Measurements from ENCODE around the gene SLC6A19. TPM values are rescaled to one million over a fixed set of nuclear protein-coding genes. Genes with fewer than 3 reads are reported as not detected.
A peak's percentile ranks its signal among the peaks of the same experiment; 100 is the strongest.

SLC6A19 gene
- total RNA-seq, 2 donors from 2014 or later = 0.09 to 0.15 TPM

- no peak for TF ChIP-seq CTCF (conservative IDR thresholded peaks at IDR 0.05)
- H3K27ac Mint-ChIP-seq = no peak overlapping the region
- peaks cover 15% of the 10 kb centered on the region for H3K4me1 Mint-ChIP-seq
- H3K27me3 Mint-ChIP-seq (ENCODE audit: insufficient read depth) = no peaks in the 10 kb centered on the region
- Histone ChIP-seq H3K4me3 (ENCODE audit: low read length) (no peak overlapping the region), H3K4me1 (ENCODE audit: control insufficient read depth, insufficient read depth, low read length) (peaks cover 17% of the 10 kb centered on the region), H3K27ac (ENCODE audit: low read depth, low read length) (no peak overlapping the region), H3K9ac (ENCODE audit: extremely low read depth, low read length, poor library complexity, severe bottlenecking) (no peak overlapping the region), H3K9me3 (ENCODE audit: control insufficient read depth, low read length) (no peaks in the 10 kb centered on the region), H3K36me3 (ENCODE audit: control insufficient read depth, insufficient read depth, low read length) (no peaks in the 10 kb centered on the region), H3K27me3 (ENCODE audit: control insufficient read depth, insufficient read depth, low read length, poor library complexity, severe bottlenecking) (no peaks in the 10 kb centered on the region)
- no peaks in the 10 kb centered on the region for H3K9me3 Mint-ChIP-seq
- no peaks in the 10 kb centered on the region for H3K36me3 Mint-ChIP-seq (ENCODE audit: low read depth)
- no peak for DNase-seq
- no peak overlapping the region for H3K4me3 Mint-ChIP-seq
- WGBS, 2 experiments (ENCODE audit: insufficient coverage in 1 of 2, insufficient read length in 1 of 2) = 90 to 91% methylated on average over 3 to 7 of the region's 7 CpGs
Observed at GRCh38 chr5:1184481-1184880, 16.9 kb upstream of the SLC6A19 start.

- H3K9me3 Mint-ChIP-seq = no peaks in the 10 kb centered on the region
- H3K9ac ChIP-seq (ENCODE audit: extremely low read depth, low read length, poor library complexity, severe bottlenecking) = no peak overlapping the region
- H3K27ac ChIP-seq (ENCODE audit: low read depth, low read length) = no peak overlapping the region
- no peaks in the 10 kb centered on the region for H3K36me3 ChIP-seq (ENCODE audit: control insufficient read depth, insufficient read depth, low read length)
- no peak for DNase-seq
- H3K36me3 Mint-ChIP-seq (ENCODE audit: low read depth) = no peaks in the 10 kb centered on the region
- no peak for TF ChIP-seq CTCF (conservative IDR thresholded peaks at IDR 0.05)
- H3K27me3 Mint-ChIP-seq (ENCODE audit: insufficient read depth) = no peaks in the 10 kb centered on the region
- H3K27me3 ChIP-seq (ENCODE audit: control insufficient read depth, insufficient read depth, low read length, poor library complexity, severe bottlenecking) = no peaks in the 10 kb centered on the region
- no peak overlapping the region for H3K27ac Mint-ChIP-seq
- H3K4me1 ChIP-seq (ENCODE audit: control insufficient read depth, insufficient read depth, low read length) = peaks cover 17% of the 10 kb centered on the region
- H3K4me1 Mint-ChIP-seq = peaks cover 15% of the 10 kb centered on the region
- no peaks in the 10 kb centered on the region for H3K9me3 ChIP-seq (ENCODE audit: control insufficient read depth, low read length)
- no peak overlapping the region for H3K4me3 ChIP-seq (ENCODE audit: low read length)
- H3K4me3 Mint-ChIP-seq = no peak overlapping the region
- 86 to 92% methylated on average over 9 to 10 of the region's 10 CpGs for WGBS, 2 experiments (ENCODE audit: insufficient coverage in 1 of 2, insufficient read length in 1 of 2)
Observed at GRCh38 chr5:1185038-1185627, 16.3 kb upstream of the SLC6A19 start.

DNA sequence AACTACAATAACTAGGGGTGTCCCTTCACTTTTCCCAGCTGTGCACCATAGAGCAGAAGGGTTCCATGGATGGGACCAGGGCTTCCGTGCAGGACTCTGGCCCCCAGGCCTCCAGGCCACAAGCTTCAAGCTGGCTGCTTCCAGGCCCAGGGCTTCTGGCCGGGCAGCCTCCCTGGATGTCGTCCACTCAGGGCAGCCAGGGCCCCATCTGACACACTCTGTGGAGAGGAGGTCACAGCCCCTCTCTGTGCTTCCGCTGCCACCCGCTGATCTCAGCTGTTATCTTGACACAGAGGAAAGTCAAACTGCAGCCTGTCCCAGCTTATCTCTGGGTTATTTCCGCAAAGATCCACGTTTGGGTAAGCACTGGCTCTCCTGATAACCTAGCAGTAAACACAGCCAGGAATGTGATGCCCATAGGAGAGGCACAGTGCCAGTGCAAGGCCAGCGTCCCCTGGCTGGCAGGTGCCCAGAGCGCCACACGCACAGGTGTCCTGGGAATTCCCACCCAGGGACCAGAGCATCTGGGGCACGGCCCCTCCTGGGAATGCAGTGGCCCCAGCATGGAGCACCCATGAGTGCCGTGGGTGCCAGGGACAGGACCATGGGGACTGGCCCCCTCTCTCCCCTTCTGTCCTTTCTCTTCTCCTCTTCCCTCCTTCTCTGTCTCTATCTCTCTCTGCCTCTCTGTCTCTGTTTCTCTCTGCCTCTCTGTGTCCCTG, 15.6 kb upstream of the SLC6A19 start:
- Histone ChIP-seq H3K4me1 (ENCODE audit: control insufficient read depth, insufficient read depth, low read length) (peaks cover 17% of the 10 kb centered on the region), H3K27ac (ENCODE audit: low read depth, low read length) (no peak overlapping the region), H3K36me3 (ENCODE audit: control insufficient read depth, insufficient read depth, low read length) (no peaks in the 10 kb centered on the region), H3K27me3 (ENCODE audit: control insufficient read depth, insufficient read depth, low read length, poor library complexity, severe bottlenecking) (no peaks in the 10 kb centered on the region), H3K9ac (ENCODE audit: extremely low read depth, low read length, poor library complexity, severe bottlenecking) (no peak overlapping the region), H3K9me3 (ENCODE audit: control insufficient read depth, low read length) (no peaks in the 10 kb centered on the region), H3K4me3 (ENCODE audit: low read length) (no peak overlapping the region)
- TF ChIP-seq CTCF (conservative IDR thresholded peaks at IDR 0.05) = no peak
- no peak overlapping the region for H3K4me3 Mint-ChIP-seq
- no peaks in the 10 kb centered on the region for H3K27me3 Mint-ChIP-seq (ENCODE audit: insufficient read depth)
- no peak for DNase-seq
- H3K4me1 Mint-ChIP-seq = peaks cover 15% of the 10 kb centered on the region
- H3K27ac Mint-ChIP-seq = peak overlapping the region; percentile 62
- no peaks in the 10 kb centered on the region for H3K9me3 Mint-ChIP-seq
- no peaks in the 10 kb centered on the region for H3K36me3 Mint-ChIP-seq (ENCODE audit: low read depth)
- WGBS, 2 experiments (ENCODE audit: insufficient coverage in 1 of 2, insufficient read length in 1 of 2) = 80 to 83% methylated on average over 10 to 12 of the region's 12 CpGs

Measured in endodermal cell (in vitro differentiated cells).